Nucleus accumbens (tissue), 56 donors: ENCODE data around the gene TECPR1.

Source experiments
- DNase-seq, 56 donors: peaks; one replicate each; lab custom pipeline; 2025; lab: John Stamatoyannopoulos, UW

TECPR1 gene

DNA sequence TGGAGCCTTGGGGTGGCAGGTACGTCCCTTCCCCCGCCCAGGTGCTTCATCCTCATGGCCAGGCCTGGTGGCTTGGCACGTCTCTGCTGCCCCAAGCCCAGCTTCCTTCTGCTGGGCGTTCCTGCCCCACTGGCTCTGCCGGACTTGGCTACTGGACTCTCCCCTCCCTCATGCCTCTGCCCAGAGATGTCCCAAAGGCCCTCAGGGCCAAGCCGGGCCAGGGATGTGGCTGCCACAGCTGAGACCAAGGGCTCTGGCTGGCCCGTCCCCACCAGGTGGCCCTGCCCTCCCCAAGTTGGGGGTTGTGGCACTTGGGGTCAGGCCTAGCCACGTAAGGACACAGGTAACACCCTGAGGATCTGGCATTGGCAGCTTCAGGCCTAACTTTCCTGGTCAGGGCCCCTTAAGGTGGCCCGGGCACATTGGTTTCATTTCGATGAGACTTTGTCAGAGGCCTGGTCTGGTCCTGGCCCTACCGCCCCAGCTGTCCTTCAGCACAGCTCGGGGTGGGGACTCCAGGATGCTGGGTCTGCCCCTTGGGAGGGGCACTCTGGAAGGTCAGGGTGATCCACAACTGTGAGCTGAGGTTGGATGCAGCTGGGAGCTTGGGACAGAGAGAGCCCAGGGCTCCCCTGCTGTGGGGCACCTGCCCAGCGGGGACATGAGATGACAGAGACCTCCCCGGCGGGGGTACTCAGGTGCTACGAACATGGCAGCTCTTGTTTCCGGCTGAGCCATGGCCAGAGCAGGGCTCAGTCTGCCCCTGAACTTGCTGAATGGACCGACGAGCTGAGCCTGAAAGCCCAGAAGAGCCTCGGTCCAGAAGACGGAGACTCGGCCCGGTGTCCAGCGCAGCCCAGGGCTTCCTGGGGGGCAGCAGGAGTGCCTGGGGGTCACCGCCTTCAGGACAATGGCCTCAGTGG lies 37.9 kb downstream of the TECPR1 start:
- no peak for DNase-seq

DNA sequence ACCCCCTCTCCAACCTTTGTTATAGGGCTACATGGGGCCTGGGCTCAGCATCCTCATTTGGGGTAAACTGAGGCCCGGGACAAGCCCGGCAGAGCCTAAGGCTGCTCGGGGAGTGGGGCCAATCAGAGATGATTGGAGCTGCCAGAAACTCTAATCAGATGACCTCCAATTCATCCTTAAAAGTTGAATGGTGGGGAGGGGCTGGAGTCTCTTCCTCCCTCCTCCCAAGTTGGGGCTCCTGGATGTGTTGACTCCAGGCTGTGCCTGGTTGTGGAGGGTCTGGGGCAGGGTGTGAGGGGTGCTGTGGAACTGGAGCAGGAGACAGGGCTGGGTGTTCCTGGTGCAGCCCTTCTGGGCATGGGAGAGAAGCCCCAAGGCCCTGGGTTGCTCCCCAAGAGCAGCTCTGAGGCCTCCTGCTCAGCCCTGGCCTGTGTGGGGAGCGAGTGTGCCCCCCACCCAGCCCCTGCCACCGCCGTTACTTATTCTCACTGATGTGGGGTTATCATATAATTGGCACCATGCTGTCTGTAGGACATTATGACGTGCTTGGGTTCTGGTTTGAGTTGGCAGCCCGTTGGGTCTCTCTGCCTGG lies 38.6 kb downstream of the TECPR1 start:
- DNase-seq = no peak

DNA sequence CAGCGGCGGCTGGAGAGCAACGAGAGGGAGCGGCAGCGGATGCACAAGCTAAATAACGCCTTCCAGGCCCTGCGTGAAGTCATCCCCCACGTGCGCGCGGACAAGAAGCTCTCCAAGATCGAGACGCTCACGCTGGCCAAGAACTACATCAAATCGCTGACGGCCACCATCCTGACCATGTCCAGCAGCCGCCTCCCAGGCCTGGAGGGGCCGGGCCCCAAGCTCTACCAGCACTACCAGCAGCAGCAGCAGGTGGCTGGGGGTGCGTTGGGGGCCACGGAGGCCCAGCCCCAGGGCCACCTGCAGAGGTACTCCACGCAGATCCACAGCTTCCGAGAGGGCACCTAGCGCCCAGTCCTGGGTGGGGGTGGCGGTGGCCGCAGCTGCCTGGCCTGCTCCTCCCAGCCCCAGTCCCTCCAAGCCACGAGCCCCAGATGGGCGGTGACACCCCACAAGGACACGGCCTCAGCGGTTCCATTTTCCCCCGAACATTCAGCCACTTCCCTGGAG lies 39.4 kb downstream of the TECPR1 start:
- no peak for DNase-seq

DNA sequence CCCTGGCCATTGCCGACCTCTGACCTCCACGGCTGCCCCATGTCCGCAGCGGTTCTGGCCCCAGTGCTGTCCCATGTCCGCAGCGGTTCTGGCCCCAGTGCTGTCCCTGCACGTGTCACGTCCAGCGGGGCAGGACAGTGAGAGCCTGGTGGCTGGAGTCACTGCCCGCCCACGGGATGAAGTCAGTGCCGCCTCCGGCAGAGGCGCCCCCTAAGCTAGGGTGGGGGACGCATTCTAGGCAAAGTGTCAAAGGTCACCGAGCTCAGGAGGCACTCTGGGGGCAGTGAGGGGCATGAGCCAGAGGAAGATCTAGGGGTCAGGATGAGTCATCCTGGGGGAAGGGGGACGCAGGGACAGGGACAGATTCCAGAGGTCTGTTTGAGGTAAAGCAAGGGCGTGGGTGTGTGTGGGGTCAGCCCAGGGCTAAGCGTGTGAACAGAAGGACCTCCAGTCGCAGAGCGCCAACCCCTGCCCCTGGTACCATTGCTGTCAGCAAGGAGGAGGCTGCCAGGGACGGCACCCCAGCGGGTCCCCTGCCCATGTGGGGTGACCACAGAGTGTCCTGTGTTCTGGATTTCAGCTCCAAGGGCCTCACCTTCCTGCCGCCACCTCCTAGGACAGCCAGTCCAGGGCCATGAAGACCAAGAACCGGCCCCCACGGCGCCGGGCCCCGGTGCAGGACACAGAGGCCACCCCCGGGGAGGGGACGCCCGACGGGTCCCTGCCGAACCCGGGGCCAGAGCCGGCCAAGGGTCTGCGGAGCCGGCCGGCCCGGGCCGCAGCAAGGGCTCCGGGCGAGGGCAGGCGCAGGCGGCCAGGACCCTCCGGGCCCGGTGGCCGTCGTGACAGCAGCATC lies 40.1 kb downstream of the TECPR1 start:
- peak in 1 of 56 donors; percentile 62 for DNase-seq

DNA sequence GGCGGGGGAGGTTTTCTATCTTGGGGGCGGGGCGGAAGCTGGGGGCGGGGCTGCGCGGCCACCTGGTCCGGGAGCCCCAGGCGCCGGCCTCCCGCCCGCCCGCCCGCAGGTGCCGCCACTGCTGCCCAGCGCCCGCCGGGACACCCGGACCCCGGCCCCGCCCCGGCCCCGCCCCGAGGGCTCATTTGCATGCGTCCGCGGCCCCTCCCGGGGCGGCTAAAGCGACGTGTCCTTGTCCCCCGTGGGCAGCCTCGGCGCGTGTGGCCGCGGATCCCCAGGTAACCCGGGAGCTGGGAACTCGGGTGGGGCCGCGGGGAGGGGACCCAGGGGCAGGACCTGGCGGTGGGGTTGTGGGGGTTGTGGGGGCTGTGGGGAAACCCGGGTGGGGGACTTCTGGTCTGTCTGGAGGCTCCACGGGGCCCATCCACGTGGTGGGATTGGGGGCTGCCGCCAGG lies 40.8 kb downstream of the TECPR1 start, which contains the start of gene BHLHA15:
Gene BHLHA15 (plus strand): TSS at position 219 of the 455 bp plus-strand sequence. CDS start 871 bp downstream, outside the sequence.
- DNase-seq = peak in 3 of 56 donors; percentile 12 to 62 (median 19)

DNA sequence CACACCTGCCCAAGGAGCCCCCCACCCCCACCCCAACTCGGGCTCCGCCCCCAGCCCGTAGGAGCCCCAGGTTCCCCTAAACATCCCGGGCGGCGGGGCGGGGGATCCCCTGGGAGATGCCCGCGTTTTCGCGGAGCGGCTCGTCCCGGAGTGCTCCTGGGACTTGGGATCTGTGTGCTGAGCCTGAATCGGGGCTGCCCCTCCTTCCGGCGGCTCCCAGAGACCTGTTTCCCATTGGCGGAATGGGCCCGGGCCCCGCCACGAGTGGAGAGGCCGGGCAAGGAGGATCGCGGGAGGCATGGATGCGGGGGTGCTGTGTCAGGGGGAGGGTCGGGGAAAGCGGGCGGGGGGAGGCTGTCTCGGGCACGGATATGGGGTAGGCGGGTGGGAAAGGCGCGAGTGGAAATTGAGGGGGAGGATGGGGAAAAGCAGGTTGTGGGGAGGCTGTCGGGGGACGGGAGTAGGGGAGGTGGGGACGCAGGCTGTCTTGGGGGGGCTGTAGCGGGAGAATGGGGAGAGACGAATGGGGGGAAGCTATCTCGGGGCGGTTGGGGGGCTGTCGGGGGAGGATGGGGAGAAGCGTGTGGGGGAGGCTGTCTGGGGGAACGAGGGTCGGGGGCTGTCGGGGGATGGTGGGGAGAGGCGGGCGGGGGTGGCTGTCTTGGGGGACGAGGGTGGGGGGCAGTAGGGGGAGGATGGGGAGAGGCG lies 41.4 kb downstream of the TECPR1 start:
- DNase-seq = peak in 15 of 56 donors; percentile 9 to 70 (median 21)

DNA sequence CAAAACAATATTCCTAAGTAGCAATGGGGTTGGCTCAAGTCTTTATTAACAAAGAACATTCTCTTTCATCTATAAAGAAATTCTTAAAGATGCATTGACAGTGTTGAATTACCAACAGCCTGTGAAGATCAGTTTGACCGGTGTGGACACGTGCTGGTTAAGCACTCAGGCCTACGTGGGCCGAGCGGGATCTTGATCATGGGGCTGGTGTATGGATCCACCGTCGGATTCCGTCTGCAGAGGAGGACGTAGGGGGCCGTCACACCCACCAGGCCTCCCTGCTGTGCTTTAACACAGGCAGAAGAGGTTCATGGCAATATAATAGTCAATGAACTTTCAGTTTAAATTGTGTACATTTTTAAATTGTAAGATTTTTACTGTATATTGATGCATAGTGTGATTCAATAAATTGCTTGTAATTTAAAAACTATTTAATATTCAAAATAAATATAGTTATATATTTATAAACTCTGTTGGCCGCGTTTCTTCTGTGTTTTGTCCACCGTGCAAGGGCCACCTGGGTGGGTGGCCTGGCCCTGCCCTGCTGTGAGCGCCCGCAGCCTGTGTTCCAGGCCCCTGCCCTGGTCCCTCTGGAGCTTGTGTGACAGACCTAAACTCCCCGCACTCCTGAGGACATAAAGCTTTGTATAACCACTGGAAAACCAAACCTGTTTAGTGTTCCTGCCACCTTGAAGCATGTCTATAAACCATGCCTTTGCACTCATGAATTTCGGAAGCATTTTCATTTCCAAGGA lies 42.7 kb downstream of the TECPR1 start:
- DNase-seq = no peak

DNA sequence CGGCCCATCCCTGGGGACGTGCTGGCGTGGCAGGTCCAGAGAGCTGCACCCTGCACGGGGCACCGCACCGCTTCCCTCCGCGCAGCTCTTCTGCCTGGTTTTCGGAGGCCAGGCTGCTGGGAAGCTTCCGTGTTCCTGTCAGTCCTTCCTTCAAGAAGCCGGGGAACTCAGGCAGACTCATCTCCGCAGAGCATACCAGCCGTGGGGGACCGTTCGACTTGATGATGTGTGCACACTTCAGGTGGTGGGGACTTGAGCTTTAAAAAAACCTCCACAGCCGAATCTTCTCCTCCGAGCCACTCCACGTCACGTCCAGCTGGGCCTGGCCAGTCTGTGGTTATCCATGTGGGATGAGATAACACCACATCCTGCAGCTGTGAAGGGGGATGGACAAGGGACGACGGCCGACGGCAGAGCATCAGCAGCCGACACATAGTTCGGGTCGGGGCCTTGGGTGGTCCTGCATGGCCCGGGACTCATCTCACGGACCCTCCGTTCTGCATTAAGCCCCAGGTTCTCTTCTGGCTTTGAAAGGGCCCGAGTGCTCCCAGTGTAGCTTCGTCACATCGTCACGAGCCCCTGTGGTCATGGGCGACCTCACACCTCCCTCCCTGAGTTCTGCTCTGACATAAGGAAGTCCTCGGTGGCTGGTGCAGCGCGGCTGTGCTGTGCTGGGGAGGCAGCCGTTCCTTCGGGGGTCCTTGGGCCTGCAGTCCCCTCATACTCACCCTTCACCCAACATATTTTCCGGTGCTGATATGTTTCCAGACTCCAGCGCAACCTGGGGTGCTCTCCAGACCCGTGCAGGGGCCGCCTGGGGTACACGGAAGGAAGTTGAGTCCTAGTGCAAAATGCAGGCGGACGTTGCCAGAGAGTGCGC lies 45.3 kb downstream of the TECPR1 start:
- no peak for DNase-seq

DNA sequence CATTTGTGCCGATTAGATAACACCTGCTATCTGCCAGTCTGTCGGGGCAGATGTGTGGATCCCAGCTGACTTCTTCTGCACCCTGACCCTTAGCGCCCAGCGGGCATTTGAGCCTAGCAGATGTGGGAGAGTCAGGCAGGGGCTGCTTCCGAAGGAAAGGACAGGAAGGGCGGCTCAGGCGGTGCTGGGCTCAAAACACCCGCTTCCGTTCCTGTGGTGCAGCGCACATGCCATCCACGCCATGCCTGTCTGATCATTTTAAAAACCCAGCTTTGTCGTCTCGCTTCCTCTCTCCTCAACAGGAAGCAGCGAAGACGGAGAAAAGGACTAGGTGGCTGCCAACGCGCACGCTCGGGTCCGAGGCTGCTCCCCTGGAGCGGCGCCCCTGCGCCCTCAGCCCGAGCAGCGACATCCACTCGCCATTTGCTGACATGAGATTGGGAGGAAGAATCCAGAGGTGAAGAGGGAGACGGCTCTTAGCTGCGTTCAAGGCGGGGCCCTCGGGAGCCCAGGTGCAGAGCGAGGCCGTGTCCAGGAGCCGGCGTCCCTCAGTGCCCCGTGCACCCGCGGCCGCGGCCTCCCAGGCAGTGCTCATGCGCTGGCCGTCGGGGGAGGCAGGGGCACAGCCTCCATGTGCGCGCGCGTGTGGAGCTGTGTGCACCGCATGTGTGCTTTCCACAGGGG lies 46.7 kb downstream of the TECPR1 start:
- DNase-seq = no peak

DNA sequence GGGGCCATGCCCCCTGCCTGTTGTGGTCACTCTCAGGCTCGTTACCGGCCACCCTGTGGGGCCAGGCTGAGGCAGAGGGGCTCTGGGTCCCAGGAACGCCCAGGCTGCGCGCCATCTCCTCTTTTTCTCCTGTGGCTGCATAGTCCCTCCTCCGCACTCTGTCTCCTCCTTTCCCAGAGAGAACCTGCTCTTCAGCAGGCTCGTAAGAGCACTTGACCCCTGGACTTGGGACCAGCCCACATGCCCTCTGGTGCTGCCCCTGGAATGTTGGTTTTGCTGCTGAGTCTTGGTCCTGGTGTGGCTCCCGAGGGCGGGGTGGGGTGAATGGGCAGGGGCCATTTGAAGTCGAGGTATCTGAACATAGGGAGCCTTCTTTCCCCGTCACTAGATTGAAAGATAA lies 47.4 kb downstream of the TECPR1 start:
- no peak for DNase-seq

DNA sequence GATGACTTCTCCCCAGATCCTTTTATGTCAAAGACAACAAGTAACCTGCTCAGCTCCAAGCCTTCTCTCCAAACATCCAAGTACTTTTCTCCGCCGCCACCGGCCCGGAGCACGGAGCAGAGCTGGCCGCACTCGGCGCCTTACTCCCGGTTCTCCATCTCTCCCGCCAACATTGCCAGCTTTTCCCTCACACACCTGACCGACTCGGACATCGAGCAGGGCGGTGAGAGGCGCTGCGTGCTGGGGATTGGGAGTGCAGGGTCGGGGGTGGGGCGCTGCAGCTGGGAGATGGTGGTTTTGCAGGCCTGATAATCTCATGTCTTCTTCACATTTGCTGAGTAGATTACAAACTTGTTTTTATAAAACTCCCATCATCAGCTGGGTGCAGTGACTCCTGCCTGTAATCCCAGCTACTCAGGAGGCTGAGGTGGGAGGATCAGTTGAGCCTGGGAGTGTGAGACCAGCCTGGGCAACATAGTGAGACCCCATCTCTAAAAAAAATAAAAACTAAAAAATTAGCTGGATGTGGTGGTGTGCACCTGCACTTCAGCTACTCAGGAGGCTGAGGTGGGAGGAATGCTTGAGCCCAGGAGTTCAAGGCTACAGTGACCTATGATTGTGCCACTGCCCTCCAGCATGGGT lies 47.9 kb downstream of the TECPR1 start:
- no peak for DNase-seq

DNA sequence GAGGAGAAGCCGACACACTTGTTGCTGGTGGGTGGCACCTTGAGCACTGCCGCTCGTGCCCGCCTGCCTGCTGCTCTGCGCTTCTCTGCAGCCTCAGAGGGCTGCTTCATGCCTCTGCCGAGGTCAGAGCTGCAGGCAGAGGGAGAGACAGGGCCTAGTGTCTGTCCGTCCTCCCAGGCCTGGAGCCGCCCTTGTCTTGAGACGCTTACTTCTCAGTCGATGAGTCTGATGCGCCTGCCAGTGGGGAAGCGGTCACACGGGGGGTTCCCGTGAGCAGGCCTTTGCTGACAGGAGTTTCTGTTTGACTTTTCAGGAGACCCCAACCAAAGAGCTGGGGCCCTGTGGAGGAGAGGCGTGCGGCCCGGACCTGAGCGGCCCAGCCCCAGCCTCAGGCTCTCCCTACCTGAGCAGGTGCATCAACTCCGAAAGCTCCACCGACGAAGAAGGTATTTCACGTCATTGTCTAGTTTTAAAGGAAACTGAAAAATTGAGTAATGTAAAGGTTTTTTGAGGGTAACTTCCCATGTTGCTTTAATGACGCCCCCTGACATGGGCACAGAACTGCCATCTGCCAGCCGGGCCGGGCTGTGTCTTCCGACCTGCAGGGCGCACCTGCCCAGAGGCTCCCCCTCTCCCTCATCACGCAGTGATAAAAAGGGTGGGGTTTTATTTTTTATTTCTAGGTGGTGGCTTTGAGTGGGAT lies 48.6 kb downstream of the TECPR1 start:
- no peak for DNase-seq

DNA sequence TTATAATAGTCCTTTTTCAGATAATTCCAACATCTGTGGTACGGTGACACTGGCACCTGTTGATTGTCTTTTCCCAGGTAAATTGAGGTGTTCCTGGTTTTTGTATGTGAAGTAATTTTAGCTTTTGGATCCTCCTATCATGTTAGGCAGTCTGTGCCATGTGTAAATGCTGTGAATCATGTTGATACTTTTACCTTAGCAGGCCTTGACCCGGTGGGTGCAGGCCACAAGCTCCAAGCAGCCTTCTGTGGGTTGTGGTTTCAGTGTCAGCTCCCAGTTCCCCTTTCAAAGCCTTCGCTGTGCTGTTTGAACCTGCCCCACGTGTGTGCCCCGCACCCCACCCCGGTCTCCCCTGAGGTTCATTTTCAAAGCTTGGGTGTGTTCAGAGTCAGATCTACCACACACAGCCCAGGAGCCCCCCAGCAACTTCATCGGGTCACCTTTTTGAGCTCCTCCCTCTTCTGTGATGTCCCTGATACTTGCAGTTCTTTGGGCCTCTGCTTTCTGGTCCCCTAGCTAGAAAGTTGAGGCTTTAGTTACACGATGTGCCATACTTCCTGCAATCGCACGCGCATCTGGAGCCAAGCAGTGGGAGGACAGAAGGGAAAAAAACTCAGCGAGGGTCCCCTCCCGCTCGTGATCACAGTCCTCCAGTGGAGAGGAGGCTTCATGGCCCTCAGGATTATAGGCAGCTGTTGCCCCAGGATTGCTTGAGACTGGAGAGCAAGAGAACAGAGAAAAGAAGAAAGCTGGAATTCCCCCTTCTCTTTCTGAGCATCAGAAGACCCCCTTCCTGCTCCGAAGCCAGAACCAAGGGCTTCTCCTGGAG lies 49.5 kb downstream of the TECPR1 start:
- DNase-seq = no peak

DNA sequence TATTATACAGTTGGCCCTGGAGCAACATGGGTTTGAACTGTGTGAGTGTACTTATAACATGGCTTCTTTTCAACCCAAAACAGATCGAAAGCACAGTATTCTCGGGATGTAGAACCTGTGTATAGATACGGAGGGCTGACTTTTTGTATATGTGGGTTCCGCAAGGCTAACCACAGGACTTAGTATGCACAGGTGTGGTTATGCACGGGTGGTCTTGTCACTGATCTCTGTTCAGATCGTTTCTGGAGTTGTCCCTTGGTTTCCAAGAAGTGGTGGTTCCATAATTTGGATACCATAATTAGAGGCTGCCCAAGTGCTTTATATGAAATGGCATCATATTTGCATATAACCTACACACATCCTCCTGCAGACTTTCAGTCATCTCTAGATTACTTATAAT lies 51.7 kb downstream of the TECPR1 start:
- no peak for DNase-seq

DNA sequence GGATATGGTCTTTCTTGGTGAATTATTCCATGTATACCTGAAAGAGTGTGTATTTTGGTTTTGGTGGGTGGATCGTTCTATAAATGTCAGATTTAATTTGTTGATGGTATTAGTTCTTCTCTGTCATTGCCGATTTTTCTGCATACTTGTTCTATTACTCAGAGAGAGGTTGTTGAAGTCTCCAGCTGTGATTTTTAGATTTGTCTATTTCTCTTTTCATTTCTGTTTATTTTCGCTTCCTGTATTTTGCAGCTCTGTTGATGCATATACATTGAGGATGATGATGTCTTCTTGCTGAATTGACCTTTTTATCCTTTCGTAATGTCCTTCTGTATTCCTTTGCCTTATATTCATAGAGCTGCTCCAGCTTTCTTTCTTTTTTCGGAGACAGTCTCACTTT lies 52.9 kb downstream of the TECPR1 start:
- no peak for DNase-seq
